Measurements from ENCODE around the gene EZR. TPM values are rescaled to one million over a fixed set of nuclear protein-coding genes. Genes with fewer than 3 reads are reported as not detected.

Gene EZR
- total RNA-seq, 2 experiments from 2014 or later: 177 to 180 TPM

DNA sequence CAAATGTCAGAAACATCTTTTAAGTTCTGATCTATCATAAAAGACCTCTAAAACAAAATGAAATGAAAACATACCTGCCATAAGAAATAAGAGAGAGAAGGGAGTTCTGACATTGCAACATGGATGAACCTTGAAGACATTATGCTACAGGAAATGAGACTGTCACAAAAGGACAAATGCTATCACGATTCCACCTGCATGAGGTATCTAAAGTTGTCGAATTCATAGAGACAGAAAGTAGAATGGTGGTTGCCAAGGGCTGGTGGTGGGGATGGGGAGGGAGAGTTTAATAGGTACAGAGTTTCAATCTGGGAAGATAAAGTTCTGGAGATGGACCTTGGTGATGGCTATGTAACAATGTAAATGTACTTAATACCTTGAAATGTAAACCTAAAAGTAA lies 3.3 kb downstream of the EZR start:
- no peak for ATAC-seq
- ChIA-PET POLR2A (interaction anchor here (2.0 kb wide), 1 partner anchor 53 kb away, joined by 13 read pairs; no protein-coding TSS in a partner anchor), CTCF (no interaction called here)
- no peaks in the 10 kb centered on the region for H3K27me3 Mint-ChIP-seq (ENCODE audit: low read depth)
- no peak for DNase-seq
- no peaks in the 10 kb centered on the region for H3K9me3 Mint-ChIP-seq (ENCODE audit: insufficient read depth)
- H3K27ac Mint-ChIP-seq: peak overlapping the region; percentile 97
- peak overlapping the region; percentile 99 for H3K4me3 Mint-ChIP-seq
- H3K4me1 Mint-ChIP-seq (ENCODE audit: low read depth): peaks cover 65% of the 10 kb centered on the region
- H3K36me3 Mint-ChIP-seq (ENCODE audit: low read depth): peaks cover 68% of the 10 kb centered on the region

- Mint-ChIP-seq H3K4me1 (ENCODE audit: low read depth) (peaks cover 71% of the 10 kb centered on the region), H3K36me3 (ENCODE audit: low read depth) (peaks cover 73% of the 10 kb centered on the region), H3K27me3 (ENCODE audit: low read depth) (no peaks in the 10 kb centered on the region), H3K9me3 (ENCODE audit: insufficient read depth) (no peaks in the 10 kb centered on the region), H3K27ac (peak overlapping the region; percentile 70), H3K4me3 (peak overlapping the region; percentile 99)
- ATAC-seq (no peak), DNase-seq (no peak)
- CTCF ChIA-PET: interaction anchor here (1.3 to 3.7 kb wide), 3 partner anchors 12 to 26 kb away, joined by 4 to 10 read pairs (median 7); no protein-coding TSS in a partner anchor
- POLR2A ChIA-PET: interaction anchor here (2.1 kb wide), 1 partner anchor 54 kb away, joined by 16 read pairs; no protein-coding TSS in a partner anchor
Measured at GRCh38 chr6:158815379-158815724, 3.8 kb downstream of the EZR start.

GRCh38 chr6:158813032-158813431 lies 6.1 kb downstream of the EZR start:
- H3K27ac Mint-ChIP-seq: peak overlapping the region; percentile 70
- peaks cover 84% of the 10 kb centered on the region for H3K4me1 Mint-ChIP-seq (ENCODE audit: low read depth)
- peak overlapping the region; percentile 27 for H3K4me3 Mint-ChIP-seq
- ATAC-seq (peak; percentile 18), DNase-seq (peak; percentile 53)
- H3K27me3 Mint-ChIP-seq (ENCODE audit: low read depth): no peaks in the 10 kb centered on the region
- ChIA-PET CTCF (interaction anchor here (1.1 to 3.7 kb wide), 7 partner anchors 9 to 56 kb away, joined by 4 to 11 read pairs (median 7); no protein-coding TSS in a partner anchor), POLR2A (interaction anchor here (1.1 to 3.1 kb wide), 5 partner anchors 10 to 56 kb away, joined by 3 to 24 read pairs (median 6); no protein-coding TSS in a partner anchor)
- H3K9me3 Mint-ChIP-seq (ENCODE audit: insufficient read depth): no peaks in the 10 kb centered on the region
- peaks cover 91% of the 10 kb centered on the region for H3K36me3 Mint-ChIP-seq (ENCODE audit: low read depth)

- peak overlapping the region; percentile 27 for H3K4me3 Mint-ChIP-seq
- no peaks in the 10 kb centered on the region for H3K9me3 Mint-ChIP-seq (ENCODE audit: insufficient read depth)
- H3K27me3 Mint-ChIP-seq (ENCODE audit: low read depth): no peaks in the 10 kb centered on the region
- DNase-seq: no peak
- no peak for ATAC-seq
- H3K36me3 Mint-ChIP-seq (ENCODE audit: low read depth): peaks cover 92% of the 10 kb centered on the region
- peak overlapping the region; percentile 70 for H3K27ac Mint-ChIP-seq
- ChIA-PET CTCF (interaction anchor here (1.1 to 3.7 kb wide), 6 partner anchors 9 to 160 kb away, joined by 4 to 11 read pairs (median 8); no protein-coding TSS in a partner anchor), POLR2A (interaction anchor here (1.1 to 3.1 kb wide), 3 partner anchors 9 to 57 kb away, joined by 3 to 24 read pairs (median 4); no protein-coding TSS in a partner anchor)
- peaks cover 88% of the 10 kb centered on the region for H3K4me1 Mint-ChIP-seq (ENCODE audit: low read depth)
Measured at GRCh38 chr6:158812611-158813010, 6.6 kb downstream of the EZR start.

GRCh38 chr6:158810155-158811095 lies 8.7 kb downstream of the EZR start:
- Mint-ChIP-seq H3K27me3 (ENCODE audit: low read depth) (no peaks in the 10 kb centered on the region), H3K4me1 (ENCODE audit: low read depth) (peaks cover 94% of the 10 kb centered on the region), H3K36me3 (ENCODE audit: low read depth) (peaks cover 94% of the 10 kb centered on the region), H3K9me3 (ENCODE audit: insufficient read depth) (no peaks in the 10 kb centered on the region), H3K4me3 (no peak overlapping the region), H3K27ac (no peak overlapping the region)
- DNase-seq (no peak), ATAC-seq (no peak)
- CTCF ChIA-PET: interaction anchor here (1.3 to 2.8 kb wide), 4 partner anchors 18 to 162 kb away, joined by 3 to 11 read pairs (median 6); no protein-coding TSS in a partner anchor
- POLR2A ChIA-PET: interaction anchor here (3.1 kb wide), 1 partner anchor 59 kb away, joined by 24 read pairs; no protein-coding TSS in a partner anchor

DNA sequence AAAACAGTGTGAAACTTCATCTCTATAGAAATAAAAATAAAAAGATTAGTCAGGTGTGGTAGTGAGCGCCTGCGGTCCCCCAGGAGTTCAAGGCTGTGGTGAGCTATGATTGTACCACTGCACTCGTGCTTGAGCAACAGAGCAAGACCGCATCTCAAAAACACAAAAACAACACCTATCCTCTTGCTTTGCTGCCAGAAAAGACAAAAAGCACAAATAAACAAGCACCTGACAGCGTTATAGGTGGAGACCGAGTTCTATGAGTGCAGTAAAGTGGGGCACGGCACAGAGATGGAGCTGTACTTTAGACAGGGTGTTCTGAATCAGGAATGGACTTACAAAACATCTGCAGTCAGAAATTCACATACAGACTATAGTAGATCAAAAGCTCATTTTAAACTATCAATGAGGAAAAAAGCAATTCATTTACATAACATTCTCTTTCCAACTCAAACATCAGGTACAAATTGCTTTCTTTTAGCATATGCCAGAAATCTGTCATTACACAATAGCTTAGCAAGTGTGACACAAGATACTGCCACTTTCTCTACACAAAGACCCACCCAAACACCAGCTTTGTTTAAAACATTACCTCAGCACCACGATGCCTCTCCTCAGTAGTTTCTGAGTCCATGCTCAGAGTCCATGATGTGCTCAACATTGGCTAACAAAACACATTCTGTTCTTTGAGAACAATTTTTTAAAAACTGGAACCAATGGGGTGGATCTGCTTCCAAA lies 10.1 kb downstream of the EZR start:
- POLR2A ChIA-PET: interaction anchor here (1.2 to 2.6 kb wide), 4 partner anchors 10 to 159 kb away, joined by 4 to 13 read pairs (median 6); partner anchors contain the start of genes EZR and SYTL3
- H3K36me3 Mint-ChIP-seq (ENCODE audit: low read depth): peaks cover 88% of the 10 kb centered on the region
- peaks cover 92% of the 10 kb centered on the region for H3K4me1 Mint-ChIP-seq (ENCODE audit: low read depth)
- no peaks in the 10 kb centered on the region for H3K27me3 Mint-ChIP-seq (ENCODE audit: low read depth)
- peak; percentile 26 for ATAC-seq
- peak overlapping the region; percentile 12 for H3K4me3 Mint-ChIP-seq
- no peak for DNase-seq
- no peaks in the 10 kb centered on the region for H3K9me3 Mint-ChIP-seq (ENCODE audit: insufficient read depth)
- CTCF ChIA-PET: interaction anchor here (0.8 to 1.9 kb wide), 8 partner anchors 10 to 164 kb away, joined by 3 to 7 read pairs (median 4); partner anchors contain the start of gene EZR
- peak overlapping the region; percentile 59 for H3K27ac Mint-ChIP-seq

- no peak for DNase-seq
Measured at GRCh38 chr6:158808442-158808833, 10.7 kb downstream of the EZR start.

DNA sequence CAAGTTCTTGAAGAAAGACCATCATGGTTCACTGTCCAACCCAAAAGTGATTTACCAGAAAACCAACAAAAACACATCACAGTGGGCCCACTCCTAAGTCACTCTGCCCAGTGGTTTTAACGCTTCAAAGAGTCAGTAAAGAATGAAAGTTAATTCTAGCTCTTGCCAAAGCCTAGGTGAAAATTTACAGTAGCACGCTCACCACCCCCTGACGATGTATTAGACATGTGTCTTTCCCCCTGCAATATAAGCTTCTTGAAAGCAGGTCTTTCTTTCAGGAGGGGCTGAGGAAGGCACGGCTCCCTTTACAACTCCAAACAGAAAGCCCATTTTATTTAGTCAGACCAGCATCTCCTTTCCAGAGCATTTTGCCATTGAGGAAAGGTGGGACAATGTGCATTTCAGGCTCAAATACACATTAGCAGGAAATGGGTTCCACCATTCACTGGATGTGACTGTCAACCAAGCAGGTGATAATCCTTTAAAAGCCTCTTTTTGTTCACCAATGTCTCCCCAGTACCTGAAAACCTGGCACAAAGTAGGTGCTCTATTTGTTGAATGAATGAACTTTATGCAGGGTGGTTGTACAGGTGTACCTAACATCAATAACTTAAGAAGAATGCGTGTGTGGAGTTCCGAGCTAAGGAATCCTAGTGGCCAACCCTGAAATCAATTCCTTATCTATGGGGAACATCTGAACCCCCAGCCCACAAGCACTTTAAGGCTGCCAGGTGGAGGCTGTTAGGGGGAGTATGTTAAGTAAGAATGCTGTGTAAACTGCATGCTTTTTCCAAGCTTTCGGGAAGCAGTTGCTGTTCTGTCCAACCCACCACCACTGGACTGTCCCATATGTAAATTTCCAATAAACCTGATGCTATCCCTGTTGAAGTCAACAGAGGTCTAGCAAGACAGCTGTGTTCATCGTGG lies 11.4 kb downstream of the EZR start:
- peaks cover 90% of the 10 kb centered on the region for H3K4me1 Mint-ChIP-seq (ENCODE audit: low read depth)
- POLR2A ChIA-PET: interaction anchor here (2.6 kb wide), 1 partner anchor 11 kb away, joined by 13 read pairs; the partner anchor contains the start of gene EZR
- no peaks in the 10 kb centered on the region for H3K9me3 Mint-ChIP-seq (ENCODE audit: insufficient read depth)
- CTCF ChIA-PET: interaction anchor here (1.1 to 1.9 kb wide), 4 partner anchors 14 to 163 kb away, joined by 3 to 7 read pairs (median 6); no protein-coding TSS in a partner anchor
- H3K4me3 Mint-ChIP-seq: no peak overlapping the region
- DNase-seq (no peak), ATAC-seq (no peak)
- H3K27me3 Mint-ChIP-seq (ENCODE audit: low read depth): no peaks in the 10 kb centered on the region
- no peak overlapping the region for H3K27ac Mint-ChIP-seq
- peaks cover 79% of the 10 kb centered on the region for H3K36me3 Mint-ChIP-seq (ENCODE audit: low read depth)

More at GRCh38 chr6:158808442-158808833, 10.7 kb downstream of the EZR start:
- H3K27ac Mint-ChIP-seq: no peak overlapping the region
- H3K36me3 Mint-ChIP-seq (ENCODE audit: low read depth): peaks cover 83% of the 10 kb centered on the region
- no peak for ATAC-seq
- H3K9me3 Mint-ChIP-seq (ENCODE audit: insufficient read depth): no peaks in the 10 kb centered on the region
- H3K4me3 Mint-ChIP-seq: no peak overlapping the region
- ChIA-PET CTCF (interaction anchor here (1.0 to 1.9 kb wide), 8 partner anchors 11 to 164 kb away, joined by 3 to 7 read pairs (median 4); partner anchors contain the start of gene EZR), POLR2A (interaction anchor here (1.2 to 2.6 kb wide), 4 partner anchors 11 to 159 kb away, joined by 4 to 13 read pairs (median 6); partner anchors contain the start of genes EZR and SYTL3)
- no peaks in the 10 kb centered on the region for H3K27me3 Mint-ChIP-seq (ENCODE audit: low read depth)
- peaks cover 92% of the 10 kb centered on the region for H3K4me1 Mint-ChIP-seq (ENCODE audit: low read depth)

- no peaks in the 10 kb centered on the region for H3K9me3 Mint-ChIP-seq (ENCODE audit: insufficient read depth)
- peaks cover 67% of the 10 kb centered on the region for H3K36me3 Mint-ChIP-seq (ENCODE audit: low read depth)
- DNase-seq (no peak), ATAC-seq (no peak)
- CTCF ChIA-PET: no interaction called here
- peaks cover 87% of the 10 kb centered on the region for H3K4me1 Mint-ChIP-seq (ENCODE audit: low read depth)
- H3K27me3 Mint-ChIP-seq (ENCODE audit: low read depth): no peaks in the 10 kb centered on the region
- H3K27ac Mint-ChIP-seq: peak overlapping the region; percentile 40
- POLR2A ChIA-PET: no interaction called here
- H3K4me3 Mint-ChIP-seq: no peak overlapping the region
Measured at GRCh38 chr6:158805698-158806377, 13.3 kb downstream of the EZR start.

GRCh38 chr6:158804207-158804606 lies 15.0 kb downstream of the EZR start:
- peak overlapping the region; percentile 59 for H3K4me3 Mint-ChIP-seq

More at GRCh38 chr6:158804207-158804606, 15.0 kb downstream of the EZR start:
- DNase-seq (no peak), ATAC-seq (peak; percentile 18)
- Mint-ChIP-seq H3K4me1 (ENCODE audit: low read depth) (peaks cover 87% of the 10 kb centered on the region), H3K27ac (peak overlapping the region; percentile 83), H3K36me3 (ENCODE audit: low read depth) (peaks cover 59% of the 10 kb centered on the region), H3K9me3 (ENCODE audit: insufficient read depth) (no peaks in the 10 kb centered on the region), H3K27me3 (ENCODE audit: low read depth) (no peaks in the 10 kb centered on the region)
- ChIA-PET CTCF (interaction anchor here (0.9 to 1.6 kb wide), 6 partner anchors 8 to 169 kb away, joined by 3 to 9 read pairs (median 4); no protein-coding TSS in a partner anchor), POLR2A (interaction anchor here (0.7 to 1.4 kb wide), 3 partner anchors 8 to 65 kb away, joined by 4 to 9 read pairs (median 8); no protein-coding TSS in a partner anchor)
